Gastroesophageal sphincter (tissue), 4 donors: Measurements from ENCODE around the gene BRSK1. TPM values are rescaled to one million over a fixed set of nuclear protein-coding genes. Genes with fewer than 3 reads are reported as not detected.

Experiments
- ATAC-seq: fragments of 150-250 bp; one replicate; pipeline ENCODE4 v1.9.1; 2016; ENCODE audit warnings: mild to moderate bottlenecking, moderate library complexity
- H3K27ac ChIP-seq, 4 donors: fragments of 200-600 bp; sonication (generic) in 3 of 4; 1 replicate in 3 of 4; 2 replicates in 1 of 4; pipeline ENCODE4 v1.5.1; 2016 to 2019
- H3K27me3 ChIP-seq: fragments of 200-600 bp; sonication (generic); one replicate; pipeline ENCODE4 v1.5.1; 2019
- H3K36me3 ChIP-seq, 2 donors: fragments of 200-600 bp; sonication (generic); one replicate each; pipeline ENCODE4 v1.5.1; 2019; ENCODE audit warnings: control low read depth in 1 of 2
- H3K4me1 ChIP-seq, 3 donors: fragments of 200-600 bp; sonication (generic); 1 replicate in 2 of 3; 2 replicates in 1 of 3; pipeline ENCODE4 v1.5.1; 2016 to 2019; ENCODE audit warnings: control low read depth in 2 of 3
- H3K4me3 ChIP-seq, 2 donors: fragments of 200-600 bp; sonication (generic); one replicate each; pipeline ENCODE4 v1.5.1; 2019; ENCODE audit warnings: mild to moderate bottlenecking in 1 of 2, moderate library complexity in 1 of 2
- H3K9me3 ChIP-seq, 3 donors: fragments of 200-600 bp; sonication (generic); one replicate each; pipeline ENCODE4 v1.5.1; 2017 to 2019; ENCODE audit warnings: control low read depth in 2 of 3
- EP300 ChIP-seq: sonication (generic); formaldehyde crosslinking; IDR thresholded peaks from one replicate; pipeline ENCODE4 v1.6.1; 2017; ENCODE audit warnings: antibody characterized with exemption, mild to moderate bottlenecking
- POLR2A ChIP-seq, 2 donors: fragments of 450-650 bp; IDR thresholded peaks; one replicate each; pipeline ENCODE4 v1.6.1; 2017; ENCODE audit warnings: antibody characterized with exemption in 2 of 2, mild to moderate bottlenecking in 2 of 2, moderate library complexity in 1 of 2
- POLR2AphosphoS5 ChIP-seq: sonication (generic); formaldehyde crosslinking; IDR thresholded peaks from one replicate; pipeline ENCODE4 v1.6.1; 2017; ENCODE audit warnings: antibody characterized with exemption
- WGBS, 2 donors: methylation state at CpG; one replicate each; pipeline ENCODE4 v1.1.5; 2018; ENCODE audit warnings: low coverage in 1 of 2; 5-methylcytosine and 5-hydroxymethylcytosine counted together
- small RNA-seq, 4 donors: library from RNA; depleted of rRNA; stranded (forward); fragments of <200 nt; gene quantifications; one replicate each; pipeline ENCODE3, GENCODE V24; 2016
- total RNA-seq, 4 donors: library from RNA; depleted of rRNA; stranded (reverse); fragments of >200 nt; gene quantifications; one replicate each; pipeline ENCODE4 v1.1.0, GENCODE V29; 2016
- TF ChIP-seq, protein P1 (sequence below), 4 experiments: fragments of 200-600 bp in 2 of 4; fragments of 450-650 bp in 2 of 4; sonication (generic) in 1 of 4; IDR thresholded peaks; one replicate each; pipeline ENCODE4 v1.5.1; 2017 to 2019; ENCODE audit warnings: antibody characterized with exemption in 4 of 4, mild to moderate bottlenecking in 2 of 4, moderate library complexity in 2 of 4

BRSK1 gene
- total RNA-seq, 4 donors from 2014 or later: 4.0 to 19.8 (median 8.8) TPM

- ATAC-seq: no peak
- Histone ChIP-seq H3K27ac (no peak overlapping the region), H3K4me3 (no peak overlapping the region), H3K27me3 (peaks cover 74% of the 10 kb centered on the region), H3K4me1 (peaks cover 0 to 11% (median 5%) of the 10 kb centered on the region in 3 donors), H3K9me3 (no peaks in the 10 kb centered on the region), H3K36me3 (no peaks in the 10 kb centered on the region)
- TF ChIP-seq POLR2A (IDR thresholded peaks at IDR 0.05) (no peak), EP300 (no peak), POLR2AphosphoS5 (no peak)
- TF ChIP-seq, protein P1, sequence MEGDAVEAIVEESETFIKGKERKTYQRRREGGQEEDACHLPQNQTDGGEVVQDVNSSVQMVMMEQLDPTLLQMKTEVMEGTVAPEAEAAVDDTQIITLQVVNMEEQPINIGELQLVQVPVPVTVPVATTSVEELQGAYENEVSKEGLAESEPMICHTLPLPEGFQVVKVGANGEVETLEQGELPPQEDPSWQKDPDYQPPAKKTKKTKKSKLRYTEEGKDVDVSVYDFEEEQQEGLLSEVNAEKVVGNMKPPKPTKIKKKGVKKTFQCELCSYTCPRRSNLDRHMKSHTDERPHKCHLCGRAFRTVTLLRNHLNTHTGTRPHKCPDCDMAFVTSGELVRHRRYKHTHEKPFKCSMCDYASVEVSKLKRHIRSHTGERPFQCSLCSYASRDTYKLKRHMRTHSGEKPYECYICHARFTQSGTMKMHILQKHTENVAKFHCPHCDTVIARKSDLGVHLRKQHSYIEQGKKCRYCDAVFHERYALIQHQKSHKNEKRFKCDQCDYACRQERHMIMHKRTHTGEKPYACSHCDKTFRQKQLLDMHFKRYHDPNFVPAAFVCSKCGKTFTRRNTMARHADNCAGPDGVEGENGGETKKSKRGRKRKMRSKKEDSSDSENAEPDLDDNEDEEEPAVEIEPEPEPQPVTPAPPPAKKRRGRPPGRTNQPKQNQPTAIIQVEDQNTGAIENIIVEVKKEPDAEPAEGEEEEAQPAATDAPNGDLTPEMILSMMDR (IDR thresholded peaks at IDR 0.05): no peak
- 80 to 88% methylated on average over 1 to 5 of the region's 32 CpGs for WGBS, 2 donors
These were observed 75.4 kb downstream of the BRSK1 start for GRCh38 chr19:55358943-55359908.

DNA sequence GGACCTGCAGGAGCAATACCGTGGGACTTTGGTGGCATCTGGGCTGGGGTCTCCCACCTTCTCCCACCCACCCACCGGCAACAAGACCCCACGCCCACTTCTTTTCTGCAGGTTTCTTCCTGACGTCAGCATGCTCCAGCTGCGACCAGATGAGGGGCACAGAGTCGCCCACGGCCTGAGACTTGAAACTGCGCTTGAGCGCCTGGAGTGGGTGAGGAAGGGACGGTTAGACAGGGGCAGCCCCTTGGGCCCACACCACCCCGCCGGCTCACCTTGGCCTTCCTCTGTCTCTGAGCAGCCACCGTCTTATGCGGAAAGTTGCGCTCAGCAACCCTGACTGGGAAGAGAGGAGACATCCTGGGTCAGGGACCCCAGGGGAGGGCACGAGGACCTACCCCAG, 77.1 kb downstream of the BRSK1 start:
- Histone ChIP-seq H3K9me3 (no peaks in the 10 kb centered on the region), H3K27me3 (peaks cover 74% of the 10 kb centered on the region), H3K27ac (no peak overlapping the region), H3K4me1 (no peaks in the 10 kb centered on the region), H3K36me3 (no peaks in the 10 kb centered on the region), H3K4me3 (no peak overlapping the region)
- 100% methylated on average over 1 of the region's 16 CpGs; no CpG with 5 or more reads in 1 of the 2 donors for WGBS, 2 donors
- TF ChIP-seq POLR2A (IDR thresholded peaks at IDR 0.05) (no peak), POLR2AphosphoS5 (no peak), EP300 (no peak)
- TF ChIP-seq, protein P1 (IDR thresholded peaks at IDR 0.05): no peak
- ATAC-seq: no peak

Small RNA genes within 50 kb of the gene (small RNA-seq; reads per million reads assigned to genes)
- gene MIR6802 (0 to 0.18 (median 0.06) reads per million in 4 donors), gene MIR6803 (0 to 0.13 (median 0.04) reads per million in 4 donors)

Other genes with a start within 250 kb of the BRSK1 start
- gene GP6, start 245.7 kb upstream of the BRSK1 start, total RNA-seq: not detected
- gene RDH13, start 220.8 kb upstream of the BRSK1 start, total RNA-seq: 10 to 100 TPM in 3 of 4 donors, 1 to 10 TPM in 1; 10.0 to 15.6 (median 13.9) TPM
- gene EPS8L1, start 208.1 kb upstream of the BRSK1 start, total RNA-seq: 10 to 100 TPM in 1 of 4 donors, 1 to 10 TPM in 3; 2.2 to 10.5 (median 2.5) TPM
- gene PPP1R12C, start 166.4 kb upstream of the BRSK1 start, total RNA-seq: 100 to 1,000 TPM; 268 to 479 (median 276) TPM
- 1 to 10 TPM in 1 of 4 donors, not detected in 3; 4.4 TPM for gene TNNT1, start 134.8 kb upstream of the BRSK1 start, total RNA-seq
- gene TNNI3, start 126.3 kb upstream of the BRSK1 start, total RNA-seq: not detected
- under 1 TPM in 2 of 4 donors, not detected in 2; 0.42 to 0.52 TPM for gene DNAAF3, start 117.4 kb upstream of the BRSK1 start, total RNA-seq
- gene SYT5, start 103.7 kb upstream of the BRSK1 start, total RNA-seq: under 1 TPM in 1 of 4 donors, not detected in 3; 0.13 TPM
- 1 to 10 TPM in 3 of 4 donors, under 1 TPM in 1; 0.54 to 4.0 (median 1.4) TPM for gene PTPRH, start 74.5 kb upstream of the BRSK1 start, total RNA-seq
- 1 to 10 TPM in 3 of 4 donors, not detected in 1; 1.7 to 3.8 (median 1.8) TPM for gene TMEM86B, start 55.2 kb upstream of the BRSK1 start, total RNA-seq
- 10 to 100 TPM; 32.6 to 79.4 (median 34.0) TPM for gene PPP6R1, start 25.0 kb upstream of the BRSK1 start, total RNA-seq
- 10 to 100 TPM; 20.9 to 37.1 (median 26.5) TPM for gene HSPBP1, start 3.9 kb upstream of the BRSK1 start, total RNA-seq
- 10 to 100 TPM in 1 of 4 donors, 1 to 10 TPM in 2, not detected in 1; 2.2 to 12.4 (median 3.3) TPM for gene TMEM150B, start 41.3 kb downstream of the BRSK1 start, total RNA-seq
- 10 to 100 TPM in 2 of 4 donors, 1 to 10 TPM in 2; 3.4 to 11.2 (median 9.2) TPM for gene KMT5C, start 55.9 kb downstream of the BRSK1 start, total RNA-seq
- gene COX6B2, start 70.7 kb downstream of the BRSK1 start, total RNA-seq: not detected
- not detected for gene GARIN5B, start 79.3 kb downstream of the BRSK1 start, total RNA-seq
- gene IL11, start 86.5 kb downstream of the BRSK1 start, total RNA-seq: under 1 TPM in 1 of 4 donors, not detected in 3; 0.67 TPM
- not detected for gene TMEM190, start 92.8 kb downstream of the BRSK1 start, total RNA-seq
- gene TMEM238, start 100.3 kb downstream of the BRSK1 start, total RNA-seq: 1 to 10 TPM in 2 of 4 donors, not detected in 2; 1.6 to 6.0 TPM
- 100 to 1,000 TPM; 174 to 282 (median 271) TPM for gene RPL28, start 101.9 kb downstream of the BRSK1 start, total RNA-seq
- 10 to 100 TPM; 12.6 to 17.7 (median 15.4) TPM for gene UBE2S, start 123.8 kb downstream of the BRSK1 start, total RNA-seq
- not detected for gene SHISA7, start 159.3 kb downstream of the BRSK1 start, total RNA-seq
- 10 to 100 TPM; 39.0 to 78.5 (median 63.8) TPM for gene ISOC2, start 177.6 kb downstream of the BRSK1 start, total RNA-seq
- not detected for gene C19orf85, start 180.8 kb downstream of the BRSK1 start, total RNA-seq
- 10 to 100 TPM in 1 of 4 donors, 1 to 10 TPM in 3; 2.4 to 13.0 (median 4.9) TPM for gene ZNF628, start 192.6 kb downstream of the BRSK1 start, total RNA-seq
- gene NAT14, start 201.2 kb downstream of the BRSK1 start, total RNA-seq: 10 to 100 TPM in 1 of 4 donors, 1 to 10 TPM in 3; 7.4 to 14.0 (median 7.9) TPM
- gene SSC5D, start 204.4 kb downstream of the BRSK1 start, total RNA-seq: 10 to 100 TPM in 3 of 4 donors, 1 to 10 TPM in 1; 6.3 to 39.2 (median 23.5) TPM